ENCODE data around the gene SYCE3.
A peak's percentile ranks its signal among the peaks of the same experiment; 100 is the strongest.
"Not testable (repeated sequence)": the region's sequence is repeated elsewhere in the genome, so short reads cannot be mapped to it uniquely, and the experiment has no call there.

Gene SYCE3

DNA sequence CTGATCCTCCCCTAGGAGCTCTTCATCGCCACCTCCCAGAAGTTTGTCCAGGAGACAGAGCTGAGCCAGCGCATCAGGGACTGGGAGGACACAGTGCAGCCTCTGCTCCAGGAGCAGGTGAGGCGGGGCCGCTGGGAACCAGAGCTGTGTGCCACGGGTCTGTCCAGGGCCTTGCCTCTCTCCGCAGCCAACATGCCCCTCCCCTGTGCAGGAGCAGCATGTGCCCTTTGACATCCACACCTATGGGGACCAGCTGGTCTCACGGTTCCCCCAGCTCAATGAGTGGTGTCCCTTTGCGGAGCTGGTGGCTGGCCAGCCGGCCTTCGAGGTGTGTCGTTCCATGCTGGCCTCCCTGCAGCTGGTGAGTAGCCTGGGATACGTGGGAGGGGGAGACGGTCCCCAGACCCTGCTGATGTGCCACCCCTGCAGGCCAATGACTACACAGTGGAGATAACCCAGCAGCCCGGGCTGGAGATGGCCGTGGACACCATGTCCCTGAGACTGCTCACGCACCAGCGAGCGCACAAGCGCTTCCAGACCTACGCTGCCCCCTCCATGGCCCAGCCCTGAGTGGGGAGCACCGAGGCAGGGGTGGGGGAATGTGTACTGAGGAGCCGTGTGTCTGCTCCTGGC lies 39.8 kb downstream of the SYCE3 start:
- no peaks in the 10 kb centered on the region for H3K9me3 ChIP-seq (ENCODE audit: control insufficient read depth in 1 of 2, low read length in 2 of 2)
- no peak overlapping the region for H3K27ac ChIP-seq (ENCODE audit: low read depth, low read length)
- peak overlapping the region in 1 of 2 donors; percentile 62 for H3K4me3 ChIP-seq (ENCODE audit: low read depth in 1 of 2, low read length in 2 of 2)
- H3K27me3 ChIP-seq (ENCODE audit: control insufficient read depth in 1 of 2, insufficient read depth in 2 of 2, low read length in 2 of 2) = no peaks in the 10 kb centered on the region
- peaks cover 29 to 42% of the 10 kb centered on the region in 2 donors for H3K4me1 ChIP-seq (ENCODE audit: control insufficient read depth in 1 of 2, insufficient read depth in 2 of 2, low read length in 2 of 2)
- H3K9ac ChIP-seq (ENCODE audit: low read depth in 1 of 2, low read length in 2 of 2) = no peak overlapping the region
- peaks cover 18 to 48% of the 10 kb centered on the region in 2 donors for H3K36me3 ChIP-seq (ENCODE audit: control insufficient read depth in 1 of 2, insufficient read depth in 2 of 2, low read length in 2 of 2)

DNA sequence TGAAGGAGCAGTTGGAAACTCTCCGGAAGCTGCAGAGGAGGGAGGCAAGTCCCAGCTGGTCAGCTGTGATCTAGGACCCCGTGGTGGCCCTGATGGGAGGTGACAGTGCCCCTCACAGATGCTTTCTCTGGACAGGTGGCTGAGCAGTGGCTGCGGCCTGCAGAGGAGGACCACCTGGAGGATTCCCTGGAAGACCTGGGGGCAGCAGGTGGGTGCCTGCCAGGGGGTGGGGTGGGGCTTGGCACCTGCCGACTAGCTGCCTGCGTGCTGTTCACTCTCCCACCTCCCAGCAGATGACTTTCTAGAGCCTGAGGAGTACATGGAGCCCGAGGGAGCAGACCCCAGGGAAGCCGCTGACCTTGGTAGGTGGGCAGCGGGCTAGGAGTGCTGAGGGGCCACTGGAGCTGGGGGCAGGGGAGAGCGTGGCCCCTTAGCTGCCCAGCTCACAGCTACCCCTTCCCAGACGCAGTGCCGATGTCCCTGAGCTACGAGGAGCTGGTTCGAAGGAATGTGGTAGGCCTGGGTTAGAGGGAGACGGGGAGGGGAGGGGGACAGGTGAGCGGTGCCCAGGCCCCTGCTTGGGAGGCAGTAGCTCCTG lies 40.4 kb downstream of the SYCE3 start:
- Histone ChIP-seq H3K9me3 (ENCODE audit: control insufficient read depth in 1 of 2, low read length in 2 of 2) (no peaks in the 10 kb centered on the region), H3K4me3 (ENCODE audit: low read depth in 1 of 2, low read length in 2 of 2) (no peak overlapping the region), H3K9ac (ENCODE audit: low read depth in 1 of 2, low read length in 2 of 2) (no peak overlapping the region), H3K27me3 (ENCODE audit: control insufficient read depth in 1 of 2, insufficient read depth in 2 of 2, low read length in 2 of 2) (no peaks in the 10 kb centered on the region), H3K36me3 (ENCODE audit: control insufficient read depth in 1 of 2, insufficient read depth in 2 of 2, low read length in 2 of 2) (peaks cover 24 to 54% of the 10 kb centered on the region in 2 donors), H3K4me1 (ENCODE audit: control insufficient read depth in 1 of 2, insufficient read depth in 2 of 2, low read length in 2 of 2) (peaks cover 24 to 36% of the 10 kb centered on the region in 2 donors), H3K27ac (ENCODE audit: low read depth, low read length) (no peak overlapping the region)

DNA sequence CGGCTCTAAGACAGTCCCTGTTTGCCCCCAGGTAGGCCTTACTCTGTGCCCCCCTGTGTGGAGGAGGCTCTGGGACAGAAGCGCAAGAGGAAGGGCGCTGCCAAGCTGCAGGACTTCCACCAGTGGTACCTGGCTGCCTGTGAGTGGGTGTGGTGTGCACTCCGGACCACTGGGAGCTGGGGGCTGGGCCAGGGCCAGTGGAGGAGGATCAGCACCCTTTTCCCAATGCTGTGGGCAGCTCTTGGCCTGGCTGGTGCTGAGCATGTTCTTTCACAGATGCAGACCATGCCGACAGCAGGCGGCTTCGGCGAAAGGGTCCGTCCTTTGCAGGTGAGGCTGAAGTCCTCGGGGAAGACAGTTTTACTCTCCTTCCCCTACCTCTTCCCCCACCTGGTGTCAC lies 41.0 kb downstream of the SYCE3 start:
- Histone ChIP-seq H3K9me3 (ENCODE audit: control insufficient read depth in 1 of 2, low read length in 2 of 2) (no peaks in the 10 kb centered on the region), H3K36me3 (ENCODE audit: control insufficient read depth in 1 of 2, insufficient read depth in 2 of 2, low read length in 2 of 2) (peaks cover 28 to 58% of the 10 kb centered on the region in 2 donors), H3K4me3 (ENCODE audit: low read depth in 1 of 2, low read length in 2 of 2) (no peak overlapping the region), H3K27ac (ENCODE audit: low read depth, low read length) (no peak overlapping the region), H3K27me3 (ENCODE audit: control insufficient read depth in 1 of 2, insufficient read depth in 2 of 2, low read length in 2 of 2) (no peaks in the 10 kb centered on the region), H3K4me1 (ENCODE audit: control insufficient read depth in 1 of 2, insufficient read depth in 2 of 2, low read length in 2 of 2) (peaks cover 18 to 30% of the 10 kb centered on the region in 2 donors), H3K9ac (ENCODE audit: low read depth in 1 of 2, low read length in 2 of 2) (no peak overlapping the region)

GRCh38 chr22:50520826-50521453 lies 41.8 kb downstream of the SYCE3 start:
- H3K4me3 ChIP-seq (ENCODE audit: low read depth in 1 of 2, low read length in 2 of 2) = no peak overlapping the region
- H3K9me3 ChIP-seq (ENCODE audit: control insufficient read depth in 1 of 2, low read length in 2 of 2) = no peaks in the 10 kb centered on the region
- H3K4me1 ChIP-seq (ENCODE audit: control insufficient read depth in 1 of 2, insufficient read depth in 2 of 2, low read length in 2 of 2) = peaks cover 15 to 27% of the 10 kb centered on the region in 2 donors
- no peaks in the 10 kb centered on the region for H3K27me3 ChIP-seq (ENCODE audit: control insufficient read depth in 1 of 2, insufficient read depth in 2 of 2, low read length in 2 of 2)
- peaks cover 28 to 64% of the 10 kb centered on the region in 2 donors for H3K36me3 ChIP-seq (ENCODE audit: control insufficient read depth in 1 of 2, insufficient read depth in 2 of 2, low read length in 2 of 2)
- no peak overlapping the region for H3K27ac ChIP-seq (ENCODE audit: low read depth, low read length)
- no peak overlapping the region for H3K9ac ChIP-seq (ENCODE audit: low read depth in 1 of 2, low read length in 2 of 2)

DNA sequence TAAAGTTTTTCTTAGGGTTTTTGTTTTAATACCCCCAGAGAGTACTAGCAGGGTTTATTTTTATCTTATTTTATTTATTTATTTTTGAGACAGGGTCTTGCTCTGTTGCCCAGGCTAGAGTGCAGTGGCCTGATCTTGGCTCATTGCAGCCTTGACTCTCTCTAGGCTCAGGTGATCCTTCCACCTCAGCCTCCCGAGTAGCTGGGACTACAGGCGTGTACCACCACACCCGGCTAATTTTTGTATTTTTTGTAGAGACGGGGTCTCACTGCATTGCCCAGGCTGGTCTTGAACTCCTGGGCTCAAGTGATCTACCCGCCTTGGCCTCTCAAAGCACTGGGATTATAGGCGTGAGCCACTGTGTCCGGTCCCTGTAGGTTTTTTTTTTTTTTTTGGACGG lies 42.5 kb downstream of the SYCE3 start:
- H3K4me1 ChIP-seq (ENCODE audit: control insufficient read depth in 1 of 2, insufficient read depth in 2 of 2, low read length in 2 of 2) = peaks cover 15 to 27% of the 10 kb centered on the region in 2 donors
- H3K36me3 ChIP-seq (ENCODE audit: control insufficient read depth in 1 of 2, insufficient read depth in 2 of 2, low read length in 2 of 2) = peaks cover 28 to 64% of the 10 kb centered on the region in 2 donors

GRCh38 chr22:50519151-50519550 lies 43.6 kb downstream of the SYCE3 start:
- Histone ChIP-seq H3K9ac (ENCODE audit: low read depth in 1 of 2, low read length in 2 of 2) (no peak overlapping the region), H3K27me3 (ENCODE audit: control insufficient read depth in 1 of 2, insufficient read depth in 2 of 2, low read length in 2 of 2) (no peaks in the 10 kb centered on the region), H3K36me3 (ENCODE audit: control insufficient read depth in 1 of 2, insufficient read depth in 2 of 2, low read length in 2 of 2) (peaks cover 28 to 69% of the 10 kb centered on the region in 2 donors)

More for the DNA sequence above, 42.5 kb downstream of the SYCE3 start:
- not testable (repeated sequence) for H3K4me3 ChIP-seq (ENCODE audit: low read depth in 1 of 2, low read length in 2 of 2); H3K9me3 ChIP-seq (ENCODE audit: control insufficient read depth in 1 of 2, low read length in 2 of 2); H3K27ac ChIP-seq (ENCODE audit: low read depth, low read length); H3K27me3 ChIP-seq (ENCODE audit: control insufficient read depth in 1 of 2, insufficient read depth in 2 of 2, low read length in 2 of 2); H3K9ac ChIP-seq (ENCODE audit: low read depth in 1 of 2, low read length in 2 of 2)

GRCh38 chr22:50518606-50519005 lies 44.1 kb downstream of the SYCE3 start:
- no peak overlapping the region for H3K4me3 ChIP-seq (ENCODE audit: low read depth in 1 of 2, low read length in 2 of 2)
- no peaks in the 10 kb centered on the region for H3K27me3 ChIP-seq (ENCODE audit: control insufficient read depth in 1 of 2, insufficient read depth in 2 of 2, low read length in 2 of 2)
- no peak overlapping the region for H3K9ac ChIP-seq (ENCODE audit: low read depth in 1 of 2, low read length in 2 of 2)
- peaks cover 27 to 67% of the 10 kb centered on the region in 2 donors for H3K36me3 ChIP-seq (ENCODE audit: control insufficient read depth in 1 of 2, insufficient read depth in 2 of 2, low read length in 2 of 2)
- H3K9me3 ChIP-seq (ENCODE audit: control insufficient read depth in 1 of 2, low read length in 2 of 2) = no peaks in the 10 kb centered on the region
- peaks cover 7 to 13% of the 10 kb centered on the region in 2 donors for H3K4me1 ChIP-seq (ENCODE audit: control insufficient read depth in 1 of 2, insufficient read depth in 2 of 2, low read length in 2 of 2)
- no peak overlapping the region for H3K27ac ChIP-seq (ENCODE audit: low read depth, low read length)

More at GRCh38 chr22:50519151-50519550, 43.6 kb downstream of the SYCE3 start:
- Histone ChIP-seq H3K4me1 (ENCODE audit: control insufficient read depth in 1 of 2, insufficient read depth in 2 of 2, low read length in 2 of 2) (peaks cover 10 to 18% of the 10 kb centered on the region in 2 donors), H3K4me3 (ENCODE audit: low read depth in 1 of 2, low read length in 2 of 2) (no peak overlapping the region), H3K9me3 (ENCODE audit: control insufficient read depth in 1 of 2, low read length in 2 of 2) (no peaks in the 10 kb centered on the region), H3K27ac (ENCODE audit: low read depth, low read length) (no peak overlapping the region)

DNA sequence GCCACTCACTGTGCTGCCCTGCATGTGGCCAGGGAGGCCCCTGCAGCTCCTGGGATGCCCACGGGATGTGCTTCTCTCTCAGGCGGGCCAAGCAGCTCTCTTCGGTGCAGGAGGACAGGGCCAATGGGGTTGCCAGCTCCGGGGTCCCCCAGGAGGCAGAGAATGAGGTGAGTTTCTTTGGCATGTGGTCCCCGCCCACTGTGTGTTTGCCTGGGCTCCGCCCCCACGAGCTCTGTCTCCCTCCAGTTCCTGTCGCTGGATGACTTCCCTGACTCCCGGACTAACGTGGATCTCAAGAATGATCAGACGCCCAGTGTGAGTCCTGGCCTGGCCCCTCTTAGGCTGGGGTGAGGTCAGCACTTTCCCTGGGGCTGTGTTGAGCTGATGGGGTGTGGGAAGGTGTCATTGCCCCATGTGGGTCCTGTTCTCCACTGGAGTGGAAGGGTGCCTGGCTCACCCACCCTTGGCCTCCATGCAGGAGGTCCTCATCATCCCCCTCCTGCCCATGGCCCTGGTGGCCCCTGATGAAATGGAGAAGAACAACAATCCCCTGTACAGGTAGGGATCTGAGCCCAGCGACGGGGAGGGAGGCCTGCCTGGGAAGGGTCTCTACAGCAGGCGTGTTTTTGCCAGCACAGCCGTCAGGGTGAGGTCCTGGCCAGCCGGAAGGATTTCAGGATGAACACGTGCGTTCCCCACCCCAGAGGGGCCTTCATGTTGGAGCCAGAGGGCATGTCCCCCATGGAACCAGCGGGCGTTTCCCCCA lies 45.0 kb downstream of the SYCE3 start:
- H3K4me1 ChIP-seq (ENCODE audit: control insufficient read depth in 1 of 2, insufficient read depth in 2 of 2, low read length in 2 of 2) = peaks cover 0 to 4% of the 10 kb centered on the region in 2 donors
- H3K4me3 ChIP-seq (ENCODE audit: low read depth in 1 of 2, low read length in 2 of 2) = no peak overlapping the region
- no peak overlapping the region for H3K9ac ChIP-seq (ENCODE audit: low read depth in 1 of 2, low read length in 2 of 2)
- H3K36me3 ChIP-seq (ENCODE audit: control insufficient read depth in 1 of 2, insufficient read depth in 2 of 2, low read length in 2 of 2) = peaks cover 20 to 58% of the 10 kb centered on the region in 2 donors
- no peaks in the 10 kb centered on the region for H3K9me3 ChIP-seq (ENCODE audit: control insufficient read depth in 1 of 2, low read length in 2 of 2)
- no peak overlapping the region for H3K27ac ChIP-seq (ENCODE audit: low read depth, low read length)
- H3K27me3 ChIP-seq (ENCODE audit: control insufficient read depth in 1 of 2, insufficient read depth in 2 of 2, low read length in 2 of 2) = no peaks in the 10 kb centered on the region

DNA sequence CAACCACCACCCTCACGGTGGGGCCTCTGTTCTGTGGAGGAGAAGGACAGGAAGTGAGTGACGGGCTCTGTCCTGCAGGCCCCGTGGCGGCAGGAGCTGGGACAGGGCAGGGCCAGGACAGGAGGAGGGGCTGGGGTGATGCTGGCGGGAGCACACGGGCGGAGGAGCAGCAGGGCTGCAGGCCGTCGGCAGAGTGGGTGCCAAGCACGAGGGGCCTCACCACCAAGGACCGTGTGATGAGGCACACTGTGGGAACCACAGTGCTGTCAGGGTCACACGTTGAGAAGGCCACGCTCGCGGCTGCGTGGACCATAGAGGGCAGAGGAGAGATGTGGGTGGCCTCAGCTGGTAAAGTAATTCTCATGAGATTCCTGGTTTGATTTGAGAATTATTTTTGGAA lies 45.8 kb downstream of the SYCE3 start:
- Histone ChIP-seq H3K27me3 (ENCODE audit: control insufficient read depth in 1 of 2, insufficient read depth in 2 of 2, low read length in 2 of 2) (no peaks in the 10 kb centered on the region), H3K9me3 (ENCODE audit: control insufficient read depth in 1 of 2, low read length in 2 of 2) (no peaks in the 10 kb centered on the region), H3K4me3 (ENCODE audit: low read depth in 1 of 2, low read length in 2 of 2) (no peak overlapping the region), H3K9ac (ENCODE audit: low read depth in 1 of 2, low read length in 2 of 2) (no peak overlapping the region), H3K27ac (ENCODE audit: low read depth, low read length) (no peak overlapping the region), H3K4me1 (ENCODE audit: control insufficient read depth in 1 of 2, insufficient read depth in 2 of 2, low read length in 2 of 2) (no peaks in the 10 kb centered on the region), H3K36me3 (ENCODE audit: control insufficient read depth in 1 of 2, insufficient read depth in 2 of 2, low read length in 2 of 2) (peaks cover 18 to 55% of the 10 kb centered on the region in 2 donors)

DNA sequence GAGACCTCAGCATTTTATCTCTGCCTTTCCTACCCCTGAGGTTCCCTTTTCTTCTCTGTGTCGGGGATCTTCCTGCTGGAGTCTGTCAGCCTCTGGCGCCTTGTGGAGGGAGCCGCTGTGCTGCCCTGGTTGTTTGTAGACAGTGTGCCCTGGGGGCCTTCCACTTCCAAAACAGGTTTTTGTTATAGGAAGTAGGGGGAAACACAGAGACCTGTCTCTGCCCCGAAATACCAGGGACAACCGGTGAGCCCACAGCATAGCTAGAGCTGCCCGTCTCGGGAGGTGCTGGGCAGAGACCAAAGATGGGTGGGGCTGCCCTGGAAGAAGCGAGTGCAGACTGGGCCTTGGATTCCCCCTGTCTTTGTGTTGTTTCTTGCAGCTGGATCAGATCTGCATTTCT lies 46.7 kb downstream of the SYCE3 start:
- Histone ChIP-seq H3K9me3 (ENCODE audit: control insufficient read depth in 1 of 2, low read length in 2 of 2) (no peaks in the 10 kb centered on the region), H3K36me3 (ENCODE audit: control insufficient read depth in 1 of 2, insufficient read depth in 2 of 2, low read length in 2 of 2) (peaks cover 16 to 48% of the 10 kb centered on the region in 2 donors), H3K27ac (ENCODE audit: low read depth, low read length) (no peak overlapping the region), H3K27me3 (ENCODE audit: control insufficient read depth in 1 of 2, insufficient read depth in 2 of 2, low read length in 2 of 2) (no peaks in the 10 kb centered on the region), H3K4me1 (ENCODE audit: control insufficient read depth in 1 of 2, insufficient read depth in 2 of 2, low read length in 2 of 2) (no peaks in the 10 kb centered on the region), H3K4me3 (ENCODE audit: low read depth in 1 of 2, low read length in 2 of 2) (no peak overlapping the region), H3K9ac (ENCODE audit: low read depth in 1 of 2, low read length in 2 of 2) (no peak overlapping the region)

Measured in duodenal mucosa (tissue), 2 donors.